Measurements from ENCODE around the gene STIM2. TPM values are rescaled to one million over a fixed set of nuclear protein-coding genes. Genes with fewer than 3 reads are reported as not detected.

STIM2 gene
- 17.2 and 20.4 TPM in 2 replicates for total RNA-seq

DNA sequence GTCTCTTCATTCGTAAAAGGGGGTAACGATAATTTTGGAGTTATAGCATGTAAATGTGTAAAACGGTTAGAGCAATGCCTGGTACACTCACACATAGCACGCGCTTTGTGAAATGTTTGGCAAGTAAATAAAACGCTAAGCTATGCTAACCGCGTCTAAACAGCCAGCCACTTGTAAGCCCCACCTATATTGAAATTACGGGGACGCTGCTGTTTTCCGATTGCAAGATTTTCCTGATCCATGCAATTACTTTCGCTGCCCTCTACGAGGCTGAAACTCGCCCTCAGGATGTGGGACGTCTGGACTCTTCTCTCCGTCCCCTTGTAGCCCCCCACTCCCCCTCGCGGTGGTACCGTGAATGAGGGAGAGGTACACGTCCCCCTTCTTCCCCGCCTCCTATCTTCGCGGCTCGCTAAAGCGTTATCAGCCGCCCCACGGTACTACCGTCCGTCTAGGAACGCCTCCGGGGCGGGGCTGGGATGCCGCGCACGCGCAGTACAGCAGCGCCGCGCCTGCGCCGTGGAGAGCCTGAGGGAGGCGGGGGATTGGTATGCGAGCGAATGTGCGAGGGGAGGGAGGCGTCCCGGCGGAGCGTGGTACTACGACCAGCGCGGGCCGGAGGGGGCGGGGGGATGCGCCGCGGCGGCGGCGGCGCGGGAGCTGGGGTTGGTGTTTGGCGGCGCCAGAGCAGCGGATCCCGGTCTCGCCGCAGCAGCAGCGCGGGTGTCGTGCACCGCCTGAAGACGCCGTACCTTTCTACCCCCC, at the start of gene STIM2:
TSS of gene STIM2 (plus strand) at position 685 of the 765 bp plus-strand sequence.

Data from dermis lymphatic vessel endothelial cell (primary cell).